ENCODE results near the gene AFDN. TPM values are rescaled to one million over a fixed set of nuclear protein-coding genes. Genes with fewer than 3 reads are reported as not detected.

The AFDN gene
- total RNA-seq, 1 donor from 2014 or later: 162 TPM

DNA sequence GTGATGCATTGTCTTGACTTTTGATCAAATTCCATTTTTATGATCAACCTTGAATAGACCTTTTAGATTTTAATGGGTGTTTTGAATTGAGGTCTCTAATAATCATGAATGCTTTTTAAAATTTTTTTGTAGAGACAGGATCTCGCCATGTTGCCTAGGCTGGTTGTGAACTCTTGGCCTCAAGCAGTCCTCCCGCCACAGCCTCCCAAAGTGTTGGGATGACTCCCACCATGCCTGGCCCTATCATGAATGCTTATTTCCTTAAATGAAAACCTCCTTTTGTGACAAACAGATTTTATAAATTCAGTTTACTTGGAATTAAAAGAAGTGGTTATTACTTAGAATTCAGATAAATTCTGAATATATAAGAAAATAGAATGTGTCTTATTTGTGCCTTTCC, 110.6 kb downstream of the AFDN start:
- Histone ChIP-seq H3K4me3 (no peak overlapping the region), H3K36me3 (no peaks in the 10 kb centered on the region), H3K27me3 (no peaks in the 10 kb centered on the region), H3K4me1 (no peaks in the 10 kb centered on the region), H3K27ac (no peak overlapping the region), H3K9me3 (no peaks in the 10 kb centered on the region)
- DNase-seq (ENCODE audit: extremely low spot score in 2 of 2): no peak
- TF ChIP-seq POLR2A (IDR thresholded peaks at IDR 0.05) (no peak), CTCF (IDR thresholded peaks at IDR 0.05) (no peak), POLR2AphosphoS5 (IDR thresholded peaks at IDR 0.05; ENCODE audit: insufficient read depth in 1 of 2, low read depth in 1 of 2) (no peak)
- intact Hi-C loops (cut with DNase I): no loop called here

DNA sequence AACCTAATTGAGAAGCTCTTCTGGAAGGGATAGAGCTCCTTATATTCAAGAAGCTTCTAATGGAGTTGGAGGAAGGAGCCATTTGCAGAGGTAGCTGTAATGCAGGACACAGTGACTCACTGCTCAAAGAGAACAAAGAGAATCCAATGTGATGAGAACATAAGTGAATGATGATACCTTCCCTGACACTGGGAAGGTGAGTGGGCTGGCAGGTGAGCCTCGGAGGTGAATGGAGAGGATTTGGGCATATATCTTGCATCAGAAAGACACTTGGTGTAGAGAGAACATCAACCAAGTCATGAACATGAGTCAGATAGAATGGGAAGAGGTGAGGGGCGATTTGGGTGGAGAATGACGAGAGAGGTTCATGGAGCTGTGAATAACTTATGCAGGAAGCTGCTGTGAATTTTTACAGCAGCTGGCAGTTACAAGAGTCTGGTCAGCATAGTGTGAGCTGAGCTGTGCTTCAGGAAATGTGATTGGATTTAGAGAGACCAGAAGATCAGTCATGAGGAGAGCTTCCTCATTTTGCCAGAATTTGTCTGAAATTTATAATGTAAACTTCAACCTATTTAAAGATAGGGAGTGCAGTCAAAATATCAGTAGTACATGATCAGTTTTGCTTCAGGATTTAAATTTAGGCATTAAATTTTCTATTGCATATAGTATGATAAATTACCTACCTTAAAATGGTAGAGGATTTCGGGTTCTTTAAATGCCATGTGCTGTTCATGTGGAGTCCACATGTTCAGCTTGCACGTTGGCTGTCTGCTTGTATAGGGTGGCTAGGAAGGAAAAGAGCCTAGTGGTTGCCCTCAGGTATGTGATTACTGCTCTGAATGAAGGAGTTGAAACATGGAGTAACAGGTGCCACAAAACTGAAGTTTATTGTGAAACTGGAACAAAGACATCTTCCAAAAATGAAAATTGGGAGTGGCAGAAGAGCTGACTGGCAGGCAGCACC, 111.5 kb downstream of the AFDN start:
- Histone ChIP-seq H3K27me3 (no peaks in the 10 kb centered on the region), H3K4me3 (no peak overlapping the region), H3K36me3 (peaks cover 0 to under 1% of the 10 kb centered on the region in 2 donors), H3K4me1 (no peaks in the 10 kb centered on the region), H3K27ac (no peak overlapping the region), H3K9me3 (no peaks in the 10 kb centered on the region)
- TF ChIP-seq POLR2A (IDR thresholded peaks at IDR 0.05) (no peak), POLR2AphosphoS5 (IDR thresholded peaks at IDR 0.05; ENCODE audit: insufficient read depth in 1 of 2, low read depth in 1 of 2) (no peak), CTCF (IDR thresholded peaks at IDR 0.05) (no peak)
- intact Hi-C loops (cut with DNase I): no loop called here
- no peak for DNase-seq (ENCODE audit: extremely low spot score in 2 of 2)

GRCh38 chr6:167941822-167942221, 115.1 kb downstream of the AFDN start:
- intact Hi-C loops (cut with DNase I): no loop called here
- no peak overlapping the region for H3K27ac ChIP-seq
- no peak for DNase-seq (ENCODE audit: extremely low spot score in 2 of 2)
- peaks cover 0 to 34% of the 10 kb centered on the region in 2 donors for H3K36me3 ChIP-seq
- no peaks in the 10 kb centered on the region for H3K27me3 ChIP-seq
- no peaks in the 10 kb centered on the region for H3K4me1 ChIP-seq
- TF ChIP-seq POLR2A (IDR thresholded peaks at IDR 0.05) (no peak), CTCF (IDR thresholded peaks at IDR 0.05) (no peak), POLR2AphosphoS5 (IDR thresholded peaks at IDR 0.05; ENCODE audit: insufficient read depth in 1 of 2, low read depth in 1 of 2) (no peak)
- H3K4me3 ChIP-seq: no peak overlapping the region
- H3K9me3 ChIP-seq: no peaks in the 10 kb centered on the region

DNA sequence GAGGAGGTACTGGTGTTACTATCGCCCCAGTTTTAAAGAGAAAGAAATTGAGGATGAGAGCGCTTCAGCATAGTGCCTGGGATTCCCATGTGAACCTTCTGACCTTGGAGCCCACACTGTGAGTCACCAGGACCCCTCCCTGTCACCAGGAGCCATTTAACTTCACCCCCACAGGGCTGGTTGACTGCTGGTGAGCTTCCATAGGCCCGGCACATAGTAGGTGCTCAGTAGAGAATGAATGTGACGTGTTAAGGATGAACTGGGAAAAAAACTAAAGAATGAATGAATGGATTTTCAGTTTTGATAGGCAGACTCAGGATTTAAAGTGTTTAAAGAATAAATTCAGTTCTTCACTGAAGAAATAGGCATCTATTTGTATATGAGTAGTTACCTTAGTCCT, 117.4 kb downstream of the AFDN start:
- intact Hi-C loops (cut with DNase I): no loop called here
- no peak for TF ChIP-seq POLR2AphosphoS5 (IDR thresholded peaks at IDR 0.05; ENCODE audit: insufficient read depth in 1 of 2, low read depth in 1 of 2)
- TF ChIP-seq CTCF (IDR thresholded peaks at IDR 0.05): no peak
- no peak for TF ChIP-seq POLR2A (IDR thresholded peaks at IDR 0.05)
- peaks cover 0 to 57% of the 10 kb centered on the region in 2 donors for H3K36me3 ChIP-seq

GRCh38 chr6:167946007-167946406, 119.3 kb downstream of the AFDN start:
- Histone ChIP-seq H3K27me3 (no peaks in the 10 kb centered on the region), H3K4me1 (no peaks in the 10 kb centered on the region), H3K36me3 (peaks cover 0 to 75% of the 10 kb centered on the region in 2 donors), H3K4me3 (no peak overlapping the region), H3K9me3 (no peaks in the 10 kb centered on the region), H3K27ac (no peak overlapping the region)
- TF ChIP-seq POLR2AphosphoS5 (IDR thresholded peaks at IDR 0.05; ENCODE audit: insufficient read depth in 1 of 2, low read depth in 1 of 2) (no peak), POLR2A (IDR thresholded peaks at IDR 0.05) (no peak), CTCF (IDR thresholded peaks at IDR 0.05) (no peak)
- intact Hi-C loops (cut with DNase I): no loop called here
- no peak for DNase-seq (ENCODE audit: extremely low spot score in 2 of 2)

More for the DNA sequence above, 117.4 kb downstream of the AFDN start:
- no peak for DNase-seq (ENCODE audit: extremely low spot score in 2 of 2)
- H3K27ac ChIP-seq: no peak overlapping the region
- no peaks in the 10 kb centered on the region for H3K27me3 ChIP-seq
- H3K4me1 ChIP-seq: no peaks in the 10 kb centered on the region
- H3K9me3 ChIP-seq: no peaks in the 10 kb centered on the region
- H3K4me3 ChIP-seq: no peak overlapping the region

Data from vagina (tissue), 2 donors.